Liver (tissue), 3 donors: ENCODE measurements around the gene DYNC1H1.

ENCODE experiments used
- EGR1 ChIP-seq, 2 donors: IDR thresholded peaks; 2 replicates each; pipeline ENCODE4 v1.6.1; 2016 to 2018; ENCODE audit warnings: antibody characterized with exemption in 2 of 2, low read depth in 2 of 2
- GABPA ChIP-seq, 2 donors: IDR thresholded peaks in 1 of 2; conservative IDR thresholded peaks in 1 of 2; 2 replicates each; pipeline ENCODE4 v1.6.1; 2016; ENCODE audit warnings: antibody characterized with exemption in 2 of 2, mild to moderate bottlenecking in 1 of 2, moderate library complexity in 1 of 2
- TF ChIP-seq, protein P1 (sequence below): fragments of 150-350 bp; IDR thresholded peaks from 2 replicates; pipeline ENCODE4 v1.5.1; 2017; ENCODE audit warnings: improper control_type of control experiment, low read depth, low read length; ENCODE audit not compliant: missing input control
- donor health status: healthy.
- donor health status: healthy.

GRCh38 chr14:102007916-102008418 lies 43.6 kb downstream of the DYNC1H1 start:
- TF ChIP-seq EGR1 (IDR thresholded peaks at IDR 0.05; ENCODE audit: low read depth in 2 of 2) (no peak), GABPA (IDR thresholded peaks at IDR 0.05 in 1 of 2, conservative IDR thresholded peaks at IDR 0.05 in 1 of 2) (no peak)
- TF ChIP-seq, protein P1, sequence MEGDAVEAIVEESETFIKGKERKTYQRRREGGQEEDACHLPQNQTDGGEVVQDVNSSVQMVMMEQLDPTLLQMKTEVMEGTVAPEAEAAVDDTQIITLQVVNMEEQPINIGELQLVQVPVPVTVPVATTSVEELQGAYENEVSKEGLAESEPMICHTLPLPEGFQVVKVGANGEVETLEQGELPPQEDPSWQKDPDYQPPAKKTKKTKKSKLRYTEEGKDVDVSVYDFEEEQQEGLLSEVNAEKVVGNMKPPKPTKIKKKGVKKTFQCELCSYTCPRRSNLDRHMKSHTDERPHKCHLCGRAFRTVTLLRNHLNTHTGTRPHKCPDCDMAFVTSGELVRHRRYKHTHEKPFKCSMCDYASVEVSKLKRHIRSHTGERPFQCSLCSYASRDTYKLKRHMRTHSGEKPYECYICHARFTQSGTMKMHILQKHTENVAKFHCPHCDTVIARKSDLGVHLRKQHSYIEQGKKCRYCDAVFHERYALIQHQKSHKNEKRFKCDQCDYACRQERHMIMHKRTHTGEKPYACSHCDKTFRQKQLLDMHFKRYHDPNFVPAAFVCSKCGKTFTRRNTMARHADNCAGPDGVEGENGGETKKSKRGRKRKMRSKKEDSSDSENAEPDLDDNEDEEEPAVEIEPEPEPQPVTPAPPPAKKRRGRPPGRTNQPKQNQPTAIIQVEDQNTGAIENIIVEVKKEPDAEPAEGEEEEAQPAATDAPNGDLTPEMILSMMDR, result no peak
